CD14-positive monocyte (primary cell): ENCODE results near the gene C1orf50. TPM values are rescaled to one million over a fixed set of nuclear protein-coding genes. Genes with fewer than 3 reads are reported as not detected.

Experiments used
- DNase-seq, 3 donors: peaks; one replicate each; pipeline ENCODE4 v3.0.0-alpha.2; 2011 to 2022
- H2AFZ ChIP-seq: 2 replicates; pipeline ENCODE4 v1.6.0; 2012; ENCODE audit warnings: mild to moderate bottlenecking, low read depth, low read length, inconsistent platforms; ENCODE audit not compliant: insufficient read depth, poor library complexity, severe bottlenecking
- H3K27ac ChIP-seq, 2 donors: 1 replicate in 1 of 2; 2 replicates in 1 of 2; pipeline ENCODE4 v1.5.1; 2012 to 2013; ENCODE audit warnings: low read length in 2 of 2, control low read depth in 1 of 2, inconsistent platforms in 1 of 2, low read depth in 1 of 2, mild to moderate bottlenecking in 1 of 2
- H3K27me3 ChIP-seq, 2 donors: one replicate each; pipeline versions ENCODE4 v1.6.0 to v1.6.1; 2011 to 2013; ENCODE audit warnings: low read length in 2 of 2; ENCODE audit not compliant: control insufficient read depth in 2 of 2, insufficient read depth in 2 of 2
- H3K36me3 ChIP-seq, 2 donors: replicated peaks in 1 of 2; 1 replicate in 1 of 2; 2 replicates in 1 of 2; pipeline versions ENCODE4 v1.5.1 to v1.6.1; 2012 to 2013; ENCODE audit warnings: low read length in 2 of 2, control low read depth in 1 of 2, inconsistent platforms in 1 of 2, mild to moderate bottlenecking in 1 of 2; ENCODE audit not compliant: insufficient read depth in 2 of 2, control insufficient read depth in 1 of 2
- H3K4me1 ChIP-seq, 2 donors: 1 replicate in 1 of 2; 2 replicates in 1 of 2; pipeline versions ENCODE4 v1.5.1 to v1.6.1; 2012 to 2013; ENCODE audit warnings: low read length in 2 of 2, control low read depth in 1 of 2, inconsistent platforms in 1 of 2, mild to moderate bottlenecking in 1 of 2, moderate library complexity in 1 of 2; ENCODE audit not compliant: insufficient read depth in 2 of 2, control insufficient read depth in 1 of 2
- H3K4me2 ChIP-seq: replicated peaks from 2 replicates; pipeline ENCODE3; 2012; ENCODE audit warnings: low read length, moderate library complexity, mild to moderate bottlenecking; ENCODE audit not compliant: poor library complexity, severe bottlenecking; ENCODE audit errors: extremely low read depth
- H3K4me3 ChIP-seq, 3 experiments: fragments of 200-600 bp in 1 of 3; sonication (generic) in 1 of 3; replicated peaks in 1 of 3; 1 replicate in 2 of 3; 2 replicates in 1 of 3; pipeline ENCODE4 v1.5.1; 2011 to 2013; ENCODE audit warnings: low read length in 3 of 3, mild to moderate bottlenecking in 3 of 3, control low read depth in 2 of 3, low read depth in 2 of 3, inconsistent platforms in 1 of 3, moderate library complexity in 1 of 3
- H3K79me2 ChIP-seq: 2 replicates; pipeline ENCODE4 v1.6.0; 2012; ENCODE audit warnings: mild to moderate bottlenecking, control low read depth, inconsistent platforms, low read length, moderate library complexity; ENCODE audit not compliant: insufficient read depth
- H3K9ac ChIP-seq: 2 replicates; pipeline ENCODE4 v1.6.0; 2017; ENCODE audit warnings: low read length, mild to moderate bottlenecking; ENCODE audit not compliant: insufficient read depth, poor library complexity, severe bottlenecking
- H3K9me3 ChIP-seq, 2 donors: replicated peaks in 1 of 2; 1 replicate in 1 of 2; 2 replicates in 1 of 2; pipeline versions ENCODE4 v1.5.1 to v1.6.1; 2012 to 2013; ENCODE audit warnings: low read length in 2 of 2, control low read depth in 1 of 2; ENCODE audit not compliant: control insufficient read depth in 1 of 2, insufficient read depth in 1 of 2
- H4K20me1 ChIP-seq: 2 replicates; pipeline ENCODE4 v1.6.0; 2012; ENCODE audit warnings: mild to moderate bottlenecking, low read length, control low read depth, moderate library complexity; ENCODE audit not compliant: insufficient read depth
- H3K27ac Mint-ChIP-seq, 7 donors: one replicate each; pipeline ENCODE4 v1.8.0; 2020; ENCODE audit warnings: mild to moderate bottlenecking in 7 of 7, mixed read lengths in 7 of 7, moderate library complexity in 6 of 7, inconsistent platforms in 2 of 7
- H3K27me3 Mint-ChIP-seq, 3 donors: one replicate each; pipeline ENCODE4 v1.8.0; 2021 to 2022; ENCODE audit warnings: low read depth in 3 of 3, mild to moderate bottlenecking in 3 of 3, mixed read lengths in 3 of 3, moderate library complexity in 3 of 3, inconsistent platforms in 1 of 3
- H3K36me3 Mint-ChIP-seq, 2 donors: one replicate each; pipeline ENCODE4 v1.8.0; 2020; ENCODE audit warnings: mixed read lengths in 2 of 2, inconsistent platforms in 1 of 2, mild to moderate bottlenecking in 1 of 2
- H3K4me1 Mint-ChIP-seq: one replicate; pipeline ENCODE4 v1.8.0; 2020; ENCODE audit warnings: mild to moderate bottlenecking, mixed read lengths
- H3K4me3 Mint-ChIP-seq, 2 donors: one replicate each; pipeline ENCODE4 v1.8.0; 2020; ENCODE audit warnings: mild to moderate bottlenecking in 2 of 2, mixed read lengths in 2 of 2, moderate library complexity in 1 of 2
- H3K9me3 Mint-ChIP-seq, 7 donors: one replicate each; pipeline ENCODE4 v1.8.0; 2020 to 2022; ENCODE audit warnings: mixed read lengths in 7 of 7, mild to moderate bottlenecking in 6 of 7, moderate library complexity in 6 of 7, inconsistent platforms in 2 of 7
- WGBS: methylation state at CpG from one replicate; pipeline ENCODE4 v1.1.5; 2013; ENCODE audit warnings: missing lambda C conversion rate; ENCODE audit not compliant: insufficient coverage; 5-methylcytosine and 5-hydroxymethylcytosine counted together
- intact Hi-C, 2 donors: fragments of 100-400 bp; cut with micrococcal nuclease; formaldehyde crosslinking; loops; one replicate each; pipeline versions ENCODE4 v1.15.0 to v1.15.1; 2023
- polyA plus RNA-seq, 3 donors: library from polyadenylated mRNA; depleted of rRNA in 1 of 3; unstranded in 2 of 3; stranded (reverse) in 1 of 3; fragments of 300-500 nt in 2 of 3; fragments of >200 nt in 1 of 3; fragmentation: Illumina TruSeq in 2 of 3; gene quantifications; 1 replicate in 2 of 3; 2 replicates in 1 of 3; pipeline ENCODE4 v1.2.3, GENCODE V29; 2012 to 2021
- TF ChIP-seq, protein P1 (sequence below): fragments of 200-600 bp; IDR thresholded peaks from one replicate; pipeline ENCODE4 v1.8.0; 2022; ENCODE audit warnings: antibody characterized with exemption, mild to moderate bottlenecking

The C1orf50 gene
- polyA plus RNA-seq, 3 donors = 3.7 to 9.2 (median 4.3) TPM

GRCh38 chr1:42817440-42817767 is 50.4 kb downstream of the C1orf50 start:
- no peaks in the 10 kb centered on the region for H3K9me3 ChIP-seq
- Mint-ChIP-seq H3K27me3 (peaks cover 0 to 2% (median 0%) of the 10 kb centered on the region in 3 donors), H3K4me1 (peaks cover 41% of the 10 kb centered on the region), H3K27ac (peak overlapping the region in 2 of 7 donors; percentile 41 to 87), H3K4me3 (peak overlapping the region; percentile 68 to 82), H3K9me3 (no peaks in the 10 kb centered on the region), H3K36me3 (peaks cover 21 to 31% of the 10 kb centered on the region in 2 donors)
- H3K4me2 ChIP-seq = peak overlapping the region; percentile 96
- TF ChIP-seq, protein P1, sequence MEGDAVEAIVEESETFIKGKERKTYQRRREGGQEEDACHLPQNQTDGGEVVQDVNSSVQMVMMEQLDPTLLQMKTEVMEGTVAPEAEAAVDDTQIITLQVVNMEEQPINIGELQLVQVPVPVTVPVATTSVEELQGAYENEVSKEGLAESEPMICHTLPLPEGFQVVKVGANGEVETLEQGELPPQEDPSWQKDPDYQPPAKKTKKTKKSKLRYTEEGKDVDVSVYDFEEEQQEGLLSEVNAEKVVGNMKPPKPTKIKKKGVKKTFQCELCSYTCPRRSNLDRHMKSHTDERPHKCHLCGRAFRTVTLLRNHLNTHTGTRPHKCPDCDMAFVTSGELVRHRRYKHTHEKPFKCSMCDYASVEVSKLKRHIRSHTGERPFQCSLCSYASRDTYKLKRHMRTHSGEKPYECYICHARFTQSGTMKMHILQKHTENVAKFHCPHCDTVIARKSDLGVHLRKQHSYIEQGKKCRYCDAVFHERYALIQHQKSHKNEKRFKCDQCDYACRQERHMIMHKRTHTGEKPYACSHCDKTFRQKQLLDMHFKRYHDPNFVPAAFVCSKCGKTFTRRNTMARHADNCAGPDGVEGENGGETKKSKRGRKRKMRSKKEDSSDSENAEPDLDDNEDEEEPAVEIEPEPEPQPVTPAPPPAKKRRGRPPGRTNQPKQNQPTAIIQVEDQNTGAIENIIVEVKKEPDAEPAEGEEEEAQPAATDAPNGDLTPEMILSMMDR = no peak
- peaks cover 36% of the 10 kb centered on the region for H4K20me1 ChIP-seq
- no peaks in the 10 kb centered on the region for H3K27me3 ChIP-seq
- peak overlapping the region; percentile 84 for H3K9ac ChIP-seq
- peaks cover 46% of the 10 kb centered on the region for H3K79me2 ChIP-seq
- intact Hi-C loops = loop anchor here (2.0 to 5.0 kb wide), 2 partner anchors 50 to 51 kb away; partner anchors contain the start of genes C1orf50 (in 2 of the 2) and P3H1 (in 2 of the 2)
- peaks cover 0 to 11% of the 10 kb centered on the region in 2 donors for H3K36me3 ChIP-seq
- peaks cover 18 to 24% of the 10 kb centered on the region in 2 donors for H3K4me1 ChIP-seq
- H2AFZ ChIP-seq = peak overlapping the region; percentile 85
- 0% methylated on average over 4 of the region's 13 CpGs for WGBS
- DNase-seq = no peak
- peak overlapping the region; percentile 72 to 94 (median 86) for H3K4me3 ChIP-seq
- H3K27ac ChIP-seq = peak overlapping the region in 1 of 2 donors; percentile 88

DNA sequence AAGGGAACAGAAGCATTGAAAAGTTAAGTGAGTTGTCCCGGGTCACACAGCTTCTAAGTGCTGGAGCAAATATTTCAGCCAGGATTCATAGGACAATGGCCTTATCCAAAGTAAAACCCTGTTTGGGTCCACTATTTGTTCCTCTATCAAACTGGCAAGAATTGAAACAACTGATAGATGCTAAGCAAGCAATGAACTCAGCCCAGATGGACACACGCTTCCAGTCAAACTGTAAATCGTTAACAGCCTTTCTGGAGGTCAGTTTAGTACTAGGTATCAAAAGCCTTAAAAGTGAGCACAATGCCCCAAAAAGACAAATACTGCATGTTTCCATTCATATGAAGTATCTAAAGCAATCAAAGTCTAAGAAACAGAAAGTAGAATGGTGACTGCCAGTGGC is 50.9 kb downstream of the C1orf50 start:
- H2AFZ ChIP-seq = peak overlapping the region; percentile 85
- Mint-ChIP-seq H3K9me3 (no peaks in the 10 kb centered on the region), H3K27me3 (peaks cover 0 to 2% (median 0%) of the 10 kb centered on the region in 3 donors), H3K4me3 (peak overlapping the region; percentile 24 to 82), H3K4me1 (peaks cover 46% of the 10 kb centered on the region), H3K27ac (no peak overlapping the region), H3K36me3 (peaks cover 21 to 30% of the 10 kb centered on the region in 2 donors)
- WGBS = 100% methylated on average over 1 of the region's 3 CpGs
- H3K36me3 ChIP-seq = peaks cover 0 to 11% of the 10 kb centered on the region in 2 donors
- H4K20me1 ChIP-seq = peaks cover 36% of the 10 kb centered on the region
- H3K27me3 ChIP-seq = no peaks in the 10 kb centered on the region
- H3K4me2 ChIP-seq = peak overlapping the region; percentile 96
- H3K4me1 ChIP-seq = peaks cover 19 to 29% of the 10 kb centered on the region in 2 donors
- DNase-seq = no peak
- peaks cover 46% of the 10 kb centered on the region for H3K79me2 ChIP-seq
- intact Hi-C loops = loop anchor here (2.0 to 5.0 kb wide), 2 partner anchors 51 kb away; partner anchors contain the start of genes C1orf50 (in 2 of the 2) and P3H1 (in 2 of the 2)
- no peaks in the 10 kb centered on the region for H3K9me3 ChIP-seq
- peak overlapping the region in 1 of 3 experiments; percentile 86 for H3K4me3 ChIP-seq
- H3K9ac ChIP-seq = no peak overlapping the region
- TF ChIP-seq, protein P1 = no peak
- no peak overlapping the region for H3K27ac ChIP-seq
